ENCODE results near the gene ITGA3. TPM values are rescaled to one million over a fixed set of nuclear protein-coding genes. Genes with fewer than 3 reads are reported as not detected.
A peak's percentile ranks its signal among the peaks of the same experiment; 100 is the strongest.
"Not testable (repeated sequence)": the region's sequence is repeated elsewhere in the genome, so short reads cannot be mapped to it uniquely, and the experiment has no call there.

ITGA3 gene
- total RNA-seq, 1 donor from 2014 or later, result 16.4 TPM

- ATAC-seq (no peak), DNase-seq (ENCODE audit: missing footprints) (no peak)
- intact Hi-C loops (cut with DNase I), result loop anchor here (10.0 kb wide), 1 partner anchor 266 kb away; no protein-coding TSS in a partner anchor
Observed at GRCh38 chr17:50029185-50029584, 26.7 kb upstream of the ITGA3 start.

DNA sequence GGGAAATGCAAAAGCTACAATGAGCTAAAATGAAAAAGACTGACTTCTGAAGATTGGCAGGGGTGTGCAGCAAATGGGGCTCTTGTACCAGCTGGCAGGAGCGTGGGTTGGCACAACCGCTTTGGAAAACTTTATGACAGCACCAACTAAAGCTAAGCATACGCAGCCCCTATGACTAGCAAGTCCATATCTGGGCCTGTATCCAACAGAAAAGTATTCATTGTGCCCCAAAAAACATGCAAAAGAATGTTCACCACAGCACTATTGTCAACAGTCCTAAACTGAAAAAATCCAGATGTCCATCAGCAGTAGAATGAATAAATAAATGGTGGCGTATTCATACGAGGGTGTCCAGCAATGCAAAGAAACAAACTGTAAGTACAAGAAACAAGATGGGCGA is 22.6 kb upstream of the ITGA3 start:
- ATAC-seq, result no peak
- intact Hi-C loops (cut with DNase I), result no loop called here
- no peak for DNase-seq (ENCODE audit: missing footprints)

- DNase-seq (ENCODE audit: missing footprints), result no peak
- intact Hi-C loops (cut with DNase I), result no loop called here
- no peak for ATAC-seq
Observed at GRCh38 chr17:50034498-50035364, 21.2 kb upstream of the ITGA3 start.

- intact Hi-C loops (cut with DNase I), result no loop called here
- DNase-seq (ENCODE audit: missing footprints), result peak; percentile 48
- ATAC-seq, result no peak
Observed at GRCh38 chr17:50035421-50035879, 20.5 kb upstream of the ITGA3 start.

- DNase-seq (ENCODE audit: missing footprints) (no peak), ATAC-seq (no peak)
- intact Hi-C loops (cut with DNase I), result no loop called here
Observed at GRCh38 chr17:50035945-50036344, 20.0 kb upstream of the ITGA3 start.

DNA sequence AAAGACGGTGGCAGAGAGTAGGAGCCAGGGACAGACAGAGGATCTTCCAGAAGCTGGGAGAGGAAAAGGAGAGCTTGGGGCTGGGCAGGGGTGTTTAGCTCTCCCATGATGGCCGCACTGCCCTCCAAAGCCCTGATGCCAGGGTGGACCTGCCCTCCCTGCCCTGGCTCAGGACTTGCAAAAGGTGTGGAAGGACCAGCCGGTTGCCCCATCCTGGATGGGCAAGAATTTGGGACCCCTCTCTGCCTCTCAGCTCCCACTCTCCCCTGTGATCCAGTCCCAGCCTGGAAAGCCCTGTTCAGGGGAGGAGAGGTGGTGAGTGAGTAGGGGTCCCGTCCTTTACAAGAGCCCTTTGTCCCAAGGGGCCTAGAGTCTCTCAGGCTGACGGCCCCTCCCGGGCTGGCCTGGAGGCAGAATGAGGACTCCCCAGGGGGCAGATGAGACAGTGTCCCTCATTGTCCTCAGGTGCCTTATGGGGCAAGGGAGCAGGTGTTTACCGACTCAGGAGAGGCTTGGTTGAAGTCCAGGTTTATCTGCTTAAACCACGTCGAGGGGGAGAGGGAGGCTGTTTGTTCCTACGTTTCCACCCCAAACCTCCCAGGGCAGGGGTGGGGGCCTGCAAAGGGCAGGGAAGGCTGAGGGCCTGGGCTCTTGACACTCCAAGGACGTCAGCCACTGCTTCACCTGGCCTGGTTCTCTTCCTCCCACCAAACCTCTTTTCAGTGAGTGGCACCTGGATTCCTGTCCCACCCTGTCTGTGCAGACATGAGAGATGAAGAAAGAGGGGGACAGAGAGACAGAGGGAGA is 19.3 kb upstream of the ITGA3 start:
- DNase-seq (ENCODE audit: missing footprints) (no peak), ATAC-seq (no peak)
- intact Hi-C loops (cut with DNase I), result no loop called here

DNA sequence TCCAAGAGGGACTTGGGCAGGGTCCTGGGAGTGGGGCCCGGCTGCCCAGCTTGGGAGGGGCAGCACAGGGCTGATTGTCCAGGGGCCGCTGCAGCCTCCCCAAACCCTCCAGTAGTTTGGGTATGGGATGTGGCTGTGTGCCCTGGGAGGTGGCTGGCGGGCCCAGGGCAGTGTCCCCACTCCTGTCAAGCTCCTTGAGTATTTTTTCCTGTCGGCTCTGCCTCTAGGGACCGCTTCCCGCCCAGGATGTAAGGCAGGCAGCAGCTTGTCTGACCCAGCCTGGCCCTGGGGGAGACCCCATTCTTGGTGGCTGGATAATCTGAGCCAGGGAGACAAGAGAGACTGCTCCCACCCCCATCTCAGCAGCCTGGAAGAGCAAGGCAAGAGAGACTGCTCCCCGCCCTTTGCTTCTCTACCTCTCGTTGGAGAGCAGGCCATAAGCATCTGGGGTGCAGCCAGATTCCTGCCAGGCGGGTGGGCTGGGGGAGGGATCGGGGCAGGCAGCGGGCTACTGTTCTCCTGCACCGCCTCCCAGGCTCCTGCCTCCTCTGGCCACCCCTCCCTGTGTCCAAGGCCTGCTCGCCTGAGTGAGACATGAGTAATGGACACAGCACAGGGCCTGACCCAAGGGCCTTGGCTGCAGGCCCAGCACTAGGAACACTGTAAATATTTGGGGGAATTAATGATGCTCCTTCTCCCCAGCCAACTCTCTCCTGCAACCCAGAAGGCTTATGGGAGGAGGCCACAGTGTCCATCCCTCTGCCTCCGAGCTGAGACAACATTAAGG is 18.4 kb upstream of the ITGA3 start:
- DNase-seq (ENCODE audit: missing footprints) (no peak), ATAC-seq (peak; percentile 44)
- intact Hi-C loops (cut with DNase I), result no loop called here

DNA sequence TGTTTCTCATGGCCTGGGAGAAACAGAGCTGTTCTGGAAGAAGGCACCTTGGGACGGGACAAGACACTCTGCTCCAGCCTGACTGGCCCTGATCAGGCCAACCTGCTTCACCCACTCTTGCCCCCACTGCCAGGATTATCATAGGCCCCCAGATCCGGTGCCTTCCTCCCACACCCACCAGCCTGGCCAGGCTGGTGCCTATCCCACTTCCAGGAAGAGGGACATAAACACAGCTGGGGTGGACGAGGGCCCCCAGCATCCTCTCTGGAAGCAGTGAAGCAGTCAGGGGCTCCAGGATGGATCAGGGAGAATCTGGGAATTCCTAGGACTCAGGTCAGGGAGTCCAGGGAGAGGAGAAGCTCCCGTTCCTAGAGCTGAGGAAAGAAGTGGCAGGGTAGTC is 16.9 kb upstream of the ITGA3 start:
- intact Hi-C loops (cut with DNase I), result no loop called here
- DNase-seq (ENCODE audit: missing footprints), result peak; percentile 1
- no peak for ATAC-seq

DNA sequence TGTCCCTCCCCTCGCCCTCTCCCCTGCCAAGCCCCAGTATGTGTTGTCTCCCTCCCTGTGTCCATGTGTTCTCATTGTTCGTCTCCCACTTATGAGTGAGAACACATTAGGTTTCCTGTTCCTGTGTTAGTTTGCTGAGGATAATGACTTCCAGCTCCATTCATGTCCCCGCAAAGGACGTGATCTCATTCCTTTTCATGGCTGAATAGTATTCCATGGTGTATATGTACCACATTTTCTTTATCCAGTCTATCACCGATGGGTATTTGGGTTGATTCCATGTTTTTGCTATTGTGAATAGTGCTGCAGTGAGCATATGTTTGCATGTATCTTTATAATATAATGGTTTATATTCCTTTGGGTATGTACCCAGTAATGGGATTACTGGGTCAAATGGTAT is 15.4 kb upstream of the ITGA3 start:
- ATAC-seq; DNase-seq (ENCODE audit: missing footprints); intact Hi-C loops (cut with DNase I): not testable (repeated sequence)

DNA sequence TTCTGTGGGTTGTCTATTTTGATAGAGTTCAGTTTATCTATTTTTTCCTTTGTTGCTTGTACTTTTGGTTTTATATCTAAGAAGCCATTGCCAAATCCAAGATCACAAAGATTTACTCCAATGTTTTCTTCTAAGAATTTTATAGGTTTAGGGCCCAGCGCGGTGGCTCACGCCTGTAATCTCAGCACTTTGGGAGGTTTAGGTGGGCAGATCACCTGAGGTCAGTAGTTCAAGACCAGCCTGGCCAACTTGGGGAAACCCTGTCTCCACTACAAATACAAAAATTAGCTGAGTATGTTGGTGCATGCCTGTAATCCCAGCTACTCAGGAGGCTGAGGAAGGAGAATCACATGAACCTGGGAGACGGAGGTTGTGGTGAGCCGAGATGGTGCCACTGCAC is 13.7 kb upstream of the ITGA3 start:
- ATAC-seq, result no peak
- DNase-seq (ENCODE audit: missing footprints), result no peak
- intact Hi-C loops (cut with DNase I), result no loop called here

DNA sequence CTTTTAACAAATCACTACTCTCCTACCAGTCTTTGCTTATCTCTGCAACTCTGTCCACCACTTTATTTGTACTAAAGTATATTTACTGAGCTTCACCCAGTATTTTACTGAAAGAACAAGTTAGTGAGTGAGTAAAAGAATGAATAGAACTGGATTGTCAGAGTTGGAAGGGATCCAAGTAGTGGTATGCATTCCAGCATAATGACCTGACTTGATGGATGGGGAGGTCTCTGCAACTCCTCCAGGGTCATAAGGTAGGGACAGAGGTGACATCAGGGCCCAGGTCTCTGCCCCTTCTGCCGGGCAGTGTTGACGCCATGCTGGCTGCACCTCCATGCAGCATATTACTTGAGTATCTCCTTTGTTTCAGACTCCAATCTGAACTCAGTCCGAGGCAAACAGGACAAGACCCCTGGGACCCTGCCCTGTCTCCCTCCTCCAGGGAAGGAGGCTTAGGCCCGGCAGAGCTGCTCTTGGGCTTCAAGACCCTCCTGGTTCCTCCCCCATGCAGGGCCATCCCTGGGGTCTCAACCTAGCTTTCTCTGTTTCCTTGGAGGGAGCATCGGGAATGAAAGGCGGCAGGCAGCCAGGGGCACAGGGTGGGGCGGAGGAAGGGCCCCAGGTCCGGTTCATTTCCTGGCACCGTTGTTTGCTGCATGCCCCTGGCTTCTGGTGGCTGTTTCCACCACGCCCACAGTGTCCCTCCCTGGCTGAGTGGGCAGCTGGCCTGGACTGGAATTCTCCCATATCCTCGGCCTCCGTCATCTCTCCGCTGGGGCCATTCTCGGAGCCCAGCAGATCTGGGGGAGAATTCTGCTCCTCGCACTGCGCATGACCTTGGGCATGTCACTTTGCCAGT is 12.4 kb upstream of the ITGA3 start:
- DNase-seq (ENCODE audit: missing footprints), result peak; percentile 53
- intact Hi-C loops (cut with DNase I), result no loop called here
- ATAC-seq, result no peak

DNA sequence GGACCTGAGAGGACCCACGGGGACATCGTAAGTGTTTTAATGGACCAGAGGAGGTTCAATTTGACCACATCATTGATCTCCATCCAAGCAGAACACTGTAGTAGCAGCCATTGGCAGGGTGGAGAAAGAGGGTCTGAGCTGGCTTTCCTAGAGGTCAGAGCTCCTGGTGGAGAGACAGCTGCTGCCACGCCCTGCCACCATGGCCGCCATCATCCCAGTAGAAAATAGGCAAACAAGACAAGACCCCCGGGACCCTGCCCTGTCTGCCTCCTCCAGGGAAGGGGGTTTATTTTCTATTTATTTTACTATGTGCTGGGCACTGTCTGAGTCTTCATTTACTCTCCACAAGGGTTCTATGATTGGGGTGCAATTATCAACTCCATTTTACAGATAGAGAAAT is 11.4 kb upstream of the ITGA3 start:
- ATAC-seq, result no peak
- DNase-seq (ENCODE audit: missing footprints), result peak; percentile 60
- intact Hi-C loops (cut with DNase I), result no loop called here

- DNase-seq (ENCODE audit: missing footprints) (peak; percentile 39), ATAC-seq (no peak)
- intact Hi-C loops (cut with DNase I), result no loop called here
Observed at GRCh38 chr17:50045154-50045553, 10.8 kb upstream of the ITGA3 start.

DNA sequence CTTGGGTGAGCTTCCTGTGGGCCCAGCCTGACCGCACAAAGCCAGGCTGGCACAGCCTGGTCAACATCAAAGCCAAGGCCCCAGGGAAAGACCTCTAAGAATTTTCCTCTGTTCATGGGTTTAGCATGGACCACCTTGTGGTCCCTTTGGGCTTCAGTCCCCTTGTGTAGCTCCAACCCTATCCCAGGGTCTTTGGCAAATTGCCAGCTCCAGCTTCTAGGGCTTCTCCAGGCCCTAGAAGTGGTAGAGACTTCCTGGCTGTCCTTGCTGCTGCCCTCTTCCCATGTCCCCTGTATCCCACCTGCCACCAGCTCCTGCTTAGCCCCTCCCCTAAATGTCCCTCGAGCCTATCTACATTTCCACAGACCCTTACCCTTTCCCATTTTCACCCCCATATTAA is 9.7 kb upstream of the ITGA3 start:
- no peak for ATAC-seq
- intact Hi-C loops (cut with DNase I), result no loop called here
- peak; percentile 15 for DNase-seq (ENCODE audit: missing footprints)

GRCh38 chr17:50046667-50047066 is 9.2 kb upstream of the ITGA3 start:
- intact Hi-C loops (cut with DNase I), result no loop called here
- ATAC-seq, result no peak
- DNase-seq (ENCODE audit: missing footprints), result no peak

DNA sequence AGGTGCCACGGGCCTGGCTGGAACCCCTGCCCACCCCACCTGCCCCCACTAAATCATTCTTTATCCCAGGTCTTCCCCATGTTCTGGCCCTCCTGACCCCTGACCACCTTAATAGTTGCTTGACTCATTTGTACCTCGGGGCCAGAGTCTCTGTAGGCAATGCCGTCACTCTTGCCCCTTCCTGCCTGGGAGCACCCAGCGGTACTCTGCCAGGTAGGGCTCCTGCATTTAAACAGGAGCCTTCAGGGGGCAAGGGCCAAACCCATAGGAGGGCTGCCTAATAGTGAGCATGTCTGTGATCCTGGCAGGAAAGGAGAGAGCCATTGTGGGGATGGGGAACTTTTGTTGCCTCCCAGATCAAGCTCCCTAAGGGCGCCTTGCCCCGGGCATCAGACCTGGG is 8.8 kb upstream of the ITGA3 start:
- ATAC-seq, result no peak
- DNase-seq (ENCODE audit: missing footprints), result peak; percentile 42

GRCh38 chr17:50047488-50048126 is 8.3 kb upstream of the ITGA3 start:
- ATAC-seq (no peak), DNase-seq (ENCODE audit: missing footprints) (no peak)
- intact Hi-C loops (cut with DNase I), result no loop called here

More for the DNA sequence above, 8.8 kb upstream of the ITGA3 start:
- intact Hi-C loops (cut with DNase I), result no loop called here
